Testis (tissue), 2 donors: Measurements from ENCODE around the gene CDKAL1.

Experiments used
- CTCF ChIP-seq, 3 experiments: fragments of 450-650 bp in 2 of 3; fragments of 200-600 bp in 1 of 3; sonication (generic) in 1 of 3; IDR thresholded peaks; one replicate each; pipeline ENCODE4 v1.5.1; 2016 to 2019; ENCODE audit warnings: antibody characterized with exemption in 3 of 3, mild to moderate bottlenecking in 2 of 3, moderate library complexity in 1 of 3
- POLR2A ChIP-seq: fragments of 450-650 bp; IDR thresholded peaks from one replicate; pipeline ENCODE4 v1.6.1; 2017; ENCODE audit warnings: antibody characterized with exemption, mild to moderate bottlenecking, moderate library complexity

GRCh38 chr6:21061892-21062291 is 527.6 kb downstream of the CDKAL1 start:
- no peak for TF ChIP-seq POLR2A
- TF ChIP-seq CTCF (IDR thresholded peaks at IDR 0.05): no peak
